Activated CD4-positive, alpha-beta T cell treated with anti-CD3 and anti-CD28 coated beads for 48 hours (primary cell): Measurements from ENCODE around the gene WDR64.

Source experiments
- DNase-seq: peaks from one replicate; pipeline ENCODE4 v3.0.0-alpha.2; 2020

The WDR64 gene

DNA sequence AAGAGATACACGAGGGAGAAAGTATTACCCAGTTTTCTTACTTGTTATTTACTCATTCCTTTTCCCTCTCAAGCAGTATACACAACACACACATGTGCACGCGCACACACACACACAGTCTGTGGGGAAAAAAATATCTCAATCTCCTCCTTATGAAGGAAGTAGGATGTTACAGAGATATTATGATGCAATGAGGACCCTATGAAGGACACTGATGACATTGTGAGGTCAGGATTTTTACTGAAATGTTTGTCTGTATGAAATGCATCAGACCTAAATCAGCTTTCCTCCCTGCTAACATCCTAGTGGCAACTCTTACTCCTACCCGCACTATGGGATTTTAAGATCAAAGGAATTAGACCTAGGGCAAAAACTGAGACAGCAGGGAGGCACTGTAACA, at the start of gene WDR64:
TSS of gene WDR64 (plus strand) at position 270 of the 400 bp plus-strand sequence. CDS start 204 bp downstream, outside the sequence.
- DNase-seq = no peak

DNA sequence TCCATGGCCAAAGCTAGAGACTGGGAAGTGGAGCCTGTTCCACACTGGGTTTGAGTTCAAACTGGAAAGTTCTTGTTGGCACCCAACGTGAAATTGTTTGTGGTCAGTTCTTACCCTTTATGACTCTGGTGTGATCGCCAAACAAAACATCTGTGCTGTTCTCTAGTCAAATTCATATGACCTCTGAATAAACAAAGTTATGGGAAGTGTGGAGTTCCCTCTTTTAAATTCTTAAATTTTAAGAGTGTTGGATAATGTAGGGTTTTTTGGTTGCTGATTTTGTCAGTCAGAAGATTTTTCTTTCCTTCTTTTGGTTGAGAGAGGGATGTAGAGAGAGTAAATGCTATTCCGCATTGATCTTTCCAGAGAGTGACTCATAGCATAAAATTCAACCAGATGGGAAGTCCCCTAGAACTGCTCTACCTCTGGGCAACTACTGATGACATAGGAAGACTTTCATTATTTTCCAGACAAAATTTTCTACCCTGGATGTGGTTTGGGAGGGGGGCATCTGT, 48.3 kb upstream of the WDR64 start:
- DNase-seq = no peak

DNA sequence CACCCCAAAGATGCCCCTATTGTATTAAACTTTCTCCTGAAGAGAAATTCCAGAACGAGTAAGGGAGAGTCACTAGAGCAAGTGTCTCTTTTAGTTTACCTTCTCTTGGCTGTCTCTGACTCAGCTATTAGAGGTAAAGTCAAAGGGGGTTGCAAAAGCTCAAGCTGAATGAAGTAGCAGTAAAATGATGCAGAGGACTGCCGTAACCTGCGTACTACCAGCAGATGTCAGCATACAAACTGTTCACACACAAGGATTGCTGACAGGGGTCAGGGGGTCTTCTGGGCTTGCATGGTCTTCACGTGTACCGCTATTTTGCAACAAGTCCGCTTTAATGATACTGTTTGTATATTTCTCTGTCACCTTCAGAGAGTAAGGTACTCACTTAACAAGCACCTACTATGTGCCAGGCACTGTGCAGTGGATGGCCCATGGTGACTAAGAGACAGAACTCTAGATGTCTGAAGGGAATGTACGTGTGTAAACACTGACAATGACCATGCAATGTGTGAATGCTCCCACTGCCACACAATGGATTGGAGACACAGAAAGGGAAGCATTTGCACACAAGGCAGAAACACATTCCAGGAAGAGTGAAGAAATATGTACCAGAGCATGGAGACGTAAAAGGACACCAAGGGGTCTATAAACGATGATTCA, 46.8 kb upstream of the WDR64 start:
- DNase-seq = no peak

DNA sequence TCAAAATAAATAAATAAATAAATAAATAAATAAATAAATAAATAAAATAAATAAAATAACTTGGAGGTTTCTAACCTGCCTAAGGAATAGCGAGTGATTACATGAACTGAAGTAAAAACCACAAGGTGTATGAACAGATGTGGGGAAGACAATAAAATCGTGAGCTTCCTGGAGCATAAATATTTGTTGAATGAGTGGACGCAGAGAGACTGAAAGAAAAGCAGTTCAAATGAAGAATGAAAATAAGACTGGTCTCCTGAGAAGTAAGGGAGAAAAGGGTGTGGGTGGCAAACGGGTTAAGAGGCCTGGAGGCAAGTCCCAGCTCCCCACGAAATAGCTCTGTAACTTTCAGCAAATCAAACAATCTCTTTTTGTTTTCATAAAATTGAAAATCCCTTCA, 45.5 kb upstream of the WDR64 start:
- DNase-seq = no peak

DNA sequence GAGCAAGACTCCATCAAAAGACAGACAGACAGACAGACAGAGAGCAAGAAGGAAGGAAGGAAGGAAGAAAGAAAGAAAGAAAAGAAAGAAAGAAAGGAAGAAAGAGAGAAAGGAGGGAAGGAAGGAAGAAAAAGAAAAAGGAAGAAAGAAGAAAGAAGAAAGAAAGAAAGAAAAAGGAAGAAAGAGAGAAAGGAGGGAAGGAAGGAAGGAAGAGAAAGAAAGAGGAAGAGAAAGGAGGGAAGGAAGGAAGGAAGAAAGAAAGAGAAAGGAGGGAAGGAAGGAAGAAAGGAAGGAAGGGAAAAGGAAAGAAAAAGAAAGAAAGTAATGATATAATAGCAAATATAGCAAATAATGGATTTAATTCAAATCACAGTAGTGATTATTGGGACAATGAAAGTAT, 44.6 kb upstream of the WDR64 start:
- DNase-seq = no peak

DNA sequence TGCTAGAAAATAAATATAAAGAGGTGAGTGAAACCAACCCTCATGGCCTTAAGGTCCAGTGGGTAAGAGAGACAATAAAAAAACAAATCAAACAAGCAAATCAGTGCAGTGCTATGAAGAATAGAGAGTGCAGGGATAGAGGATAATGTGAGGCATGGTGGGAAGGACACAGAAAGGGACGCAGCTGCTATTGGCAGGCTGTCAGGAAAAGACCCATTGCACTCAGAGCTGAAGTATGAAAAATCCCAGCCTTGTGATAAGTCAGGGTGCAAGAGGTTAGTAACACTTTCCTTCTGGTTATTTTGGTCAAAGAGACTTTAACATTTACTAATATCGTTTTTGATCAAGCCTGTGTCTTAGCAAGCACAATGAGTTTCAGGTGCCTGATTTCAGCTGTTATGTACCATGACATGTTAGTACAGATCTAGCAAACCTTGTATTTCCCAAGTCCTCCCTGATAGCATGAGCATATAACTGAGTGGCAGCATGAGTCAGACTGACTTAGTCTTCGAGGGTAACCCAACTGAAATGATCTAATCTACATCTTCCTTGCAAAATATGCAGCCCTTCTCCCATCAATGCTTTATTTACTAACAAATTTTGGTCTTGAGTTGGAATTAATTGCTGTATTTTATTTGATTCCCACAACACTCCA, 43.6 kb upstream of the WDR64 start:
- no peak for DNase-seq

DNA sequence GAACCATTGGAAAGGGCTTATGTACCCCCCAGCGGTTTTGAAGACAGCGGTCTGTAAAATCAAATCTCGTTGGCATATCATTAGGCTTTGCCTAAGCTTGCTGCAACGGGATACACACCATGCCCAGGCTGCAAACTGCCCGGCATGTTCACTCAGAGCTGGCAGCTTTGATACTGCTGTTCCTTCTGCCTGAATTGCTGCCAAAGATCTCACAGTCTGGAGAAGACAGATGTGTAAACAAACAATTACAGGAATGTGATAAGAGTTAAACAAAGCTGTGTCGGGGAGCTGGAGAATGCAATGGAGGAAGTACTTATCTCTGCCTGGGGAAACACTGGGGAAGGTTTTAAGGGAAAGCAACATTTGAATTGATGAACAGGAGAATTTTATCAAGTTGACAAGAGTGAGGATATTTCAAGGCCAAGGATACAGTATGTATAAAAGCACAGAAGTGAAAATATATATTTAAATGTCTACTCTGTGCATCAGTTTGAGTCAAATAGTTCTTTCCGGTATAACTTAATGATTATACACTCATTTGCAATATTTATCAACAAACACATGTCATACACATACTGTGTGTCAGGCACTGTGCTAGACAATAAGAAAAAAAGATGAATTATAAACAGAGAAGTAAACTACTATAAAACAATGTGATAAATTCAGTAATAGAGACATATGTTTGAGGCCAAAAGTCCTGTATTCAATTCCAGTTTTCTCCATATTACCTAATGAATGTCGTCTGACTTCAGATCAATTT, 41.8 kb upstream of the WDR64 start:
- no peak for DNase-seq

DNA sequence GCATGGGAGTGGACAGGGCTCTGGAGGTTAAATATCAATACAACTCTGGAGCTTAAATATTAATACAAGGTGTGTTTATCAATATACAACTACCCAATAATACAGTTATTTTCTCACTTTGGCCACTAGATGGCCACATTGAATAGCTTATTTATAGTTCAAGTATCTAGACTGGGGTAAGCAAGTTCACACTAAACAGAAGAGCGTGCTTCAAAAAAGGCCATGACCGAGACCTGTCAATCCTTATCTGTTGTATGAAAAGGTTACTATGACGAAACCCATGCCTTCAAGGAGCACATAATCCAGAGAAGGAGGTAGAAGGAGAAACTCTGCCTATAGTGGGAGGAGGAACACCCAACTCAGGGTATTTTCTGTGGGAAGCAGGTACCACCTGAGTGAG, 41.0 kb upstream of the WDR64 start:
- no peak for DNase-seq

DNA sequence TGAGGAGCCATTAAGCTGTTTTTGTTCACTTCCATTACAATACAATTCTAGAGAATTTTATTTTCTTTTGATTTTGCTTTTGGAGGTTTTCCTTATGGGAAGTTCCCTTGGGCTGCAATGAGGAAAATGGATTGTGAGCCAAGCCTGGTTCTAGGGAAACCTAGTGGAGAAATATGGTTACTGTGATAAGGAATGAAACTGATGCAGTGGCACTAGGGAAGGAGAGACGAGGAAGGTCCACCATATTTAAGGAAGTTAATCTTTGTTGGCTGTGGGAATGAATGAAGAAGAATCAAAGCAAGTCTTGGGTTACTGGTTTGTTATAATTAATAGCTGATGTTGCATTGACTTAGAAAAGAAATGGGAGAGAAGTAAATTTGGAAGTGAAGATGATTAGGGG, 40.3 kb upstream of the WDR64 start:
- DNase-seq = no peak

DNA sequence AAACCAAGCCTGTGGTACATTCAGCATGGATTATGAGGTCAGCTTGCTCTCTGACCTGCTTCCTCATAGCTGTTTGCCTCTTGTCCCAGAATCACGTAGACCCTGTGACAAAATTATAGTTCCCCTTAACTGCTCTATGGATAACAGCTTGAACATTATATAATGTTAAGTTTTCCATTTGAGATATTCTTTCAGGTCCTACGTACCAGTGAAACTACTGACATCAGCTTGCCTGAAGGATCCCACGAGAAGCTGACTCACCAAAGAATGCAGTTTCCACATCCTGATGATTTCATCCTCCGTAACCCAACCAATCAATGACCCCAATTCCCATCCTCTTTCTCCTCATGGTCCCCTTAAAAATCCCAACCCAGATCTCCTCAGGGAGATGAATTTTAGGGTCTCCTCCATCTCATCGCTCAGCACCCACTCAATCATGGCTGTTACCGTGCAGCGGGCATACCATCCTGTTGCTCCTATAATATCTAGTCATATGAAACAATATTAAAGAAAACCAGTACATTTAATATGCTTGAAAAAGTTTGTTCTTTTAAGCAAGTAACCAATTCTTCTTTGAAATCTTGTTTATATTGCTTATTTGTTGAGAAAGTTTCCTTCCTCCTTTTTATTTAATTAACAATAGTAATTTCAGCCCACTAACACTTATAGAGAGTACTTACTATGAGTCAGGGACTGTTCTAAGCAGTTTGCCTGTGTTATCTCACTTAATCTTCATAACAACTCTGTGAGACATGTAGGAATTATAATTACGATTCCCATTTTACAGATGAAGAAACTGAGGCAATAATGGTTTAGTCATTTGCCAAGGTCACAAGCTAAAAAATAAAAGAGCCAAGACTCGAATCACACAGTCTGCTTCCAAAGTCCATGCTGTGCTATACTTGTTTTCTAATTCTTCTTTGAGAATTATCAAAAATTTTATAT, 39.3 kb upstream of the WDR64 start:
- DNase-seq = no peak

DNA sequence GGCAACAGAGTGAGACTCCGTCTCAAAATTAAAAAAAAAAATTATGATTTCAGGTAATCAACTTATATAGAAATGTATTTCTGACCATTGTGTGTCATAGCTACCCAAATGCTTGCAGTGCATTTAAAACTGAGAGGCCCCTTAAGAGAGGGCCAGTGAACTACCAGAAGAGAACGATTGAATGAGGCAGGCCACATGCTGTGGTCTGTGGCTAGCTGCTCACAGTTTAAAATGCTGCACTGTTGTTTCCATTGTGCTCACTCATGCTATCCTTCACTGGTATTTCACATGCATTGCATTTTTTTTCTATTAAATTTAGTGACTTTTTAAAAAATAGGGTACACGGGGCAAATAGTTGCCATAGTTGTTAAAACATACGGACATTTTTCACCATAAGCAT, 37.9 kb upstream of the WDR64 start:
- no peak for DNase-seq

DNA sequence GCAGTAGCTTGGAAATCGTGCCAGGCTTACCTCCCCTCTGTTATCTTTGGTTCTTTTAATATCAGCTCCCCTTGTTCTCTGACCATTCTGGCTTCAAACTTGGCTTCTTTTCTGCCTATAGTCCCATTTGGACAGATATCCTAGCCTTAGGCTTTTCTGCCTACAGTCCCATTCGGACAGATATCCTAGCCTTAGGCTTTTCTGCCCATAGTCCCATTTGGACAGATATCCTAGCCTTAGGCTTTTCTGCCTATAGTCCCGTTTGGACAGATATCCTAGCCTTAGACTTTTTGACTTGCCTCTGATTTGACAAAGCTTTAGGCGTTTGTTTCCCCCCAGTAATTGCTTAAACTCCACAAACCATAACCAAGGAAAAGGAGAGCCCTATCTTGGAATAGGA, 37.5 kb upstream of the WDR64 start:
- no peak for DNase-seq

DNA sequence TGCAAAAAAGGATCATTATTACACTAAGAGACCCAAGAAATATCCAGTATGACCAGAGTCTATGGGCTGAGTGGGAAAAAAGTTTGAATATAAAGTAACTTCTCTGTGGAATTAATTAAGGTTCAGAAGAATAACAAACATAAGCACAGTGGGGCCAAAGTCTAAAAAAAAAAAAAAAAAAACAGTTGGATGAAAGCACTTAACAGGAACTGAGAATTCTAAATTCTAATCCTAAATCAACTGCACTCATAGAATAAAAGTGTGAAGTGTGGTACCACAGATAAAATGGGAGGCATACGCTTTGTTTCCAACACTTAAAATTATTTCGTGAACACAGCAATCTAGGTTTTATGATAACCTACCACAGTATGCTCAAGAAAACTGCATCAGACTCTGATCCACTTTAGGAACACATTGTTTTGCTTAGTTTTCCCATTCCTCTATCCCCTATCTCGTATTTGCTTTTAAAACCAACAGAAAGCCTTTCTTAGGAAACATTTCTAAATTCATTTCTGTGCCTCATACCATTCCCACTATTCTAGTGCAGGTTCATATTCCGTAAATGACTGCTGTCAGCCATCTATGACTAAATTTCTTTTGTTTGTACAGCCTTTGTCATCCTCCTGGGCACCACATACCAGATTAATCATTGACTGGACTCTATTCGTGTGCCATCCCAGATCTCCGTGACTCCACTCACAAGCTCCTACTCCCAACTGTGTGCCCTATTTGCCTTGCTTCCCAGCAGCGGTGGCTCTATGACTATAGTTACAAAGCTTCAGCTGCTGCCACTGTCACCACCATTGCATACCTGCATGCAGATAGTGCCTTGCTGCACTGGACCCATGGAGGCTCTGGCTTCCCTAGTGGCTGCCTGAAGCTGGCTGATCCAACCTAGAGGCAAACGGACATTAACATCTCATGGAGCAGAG, 36.8 kb upstream of the WDR64 start:
- DNase-seq = no peak

DNA sequence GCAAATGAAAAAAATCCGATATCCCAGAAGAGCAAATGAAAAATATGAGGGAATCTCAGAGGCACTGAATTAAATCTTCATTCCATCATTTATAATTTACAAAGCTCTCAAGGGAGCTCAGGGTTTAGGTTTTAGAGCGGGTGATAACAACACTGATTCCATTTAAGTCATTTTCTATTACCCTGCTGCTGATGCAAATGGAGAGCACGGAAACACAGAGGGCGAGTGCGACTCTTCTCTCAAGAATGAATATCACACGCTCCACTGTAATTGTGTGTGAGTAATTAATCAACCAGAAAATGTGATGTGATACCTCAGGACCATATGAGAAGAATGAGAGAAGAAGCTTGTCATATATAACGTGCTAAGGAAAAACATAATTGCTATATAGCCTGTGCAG, 34.7 kb upstream of the WDR64 start:
- DNase-seq = no peak

DNA sequence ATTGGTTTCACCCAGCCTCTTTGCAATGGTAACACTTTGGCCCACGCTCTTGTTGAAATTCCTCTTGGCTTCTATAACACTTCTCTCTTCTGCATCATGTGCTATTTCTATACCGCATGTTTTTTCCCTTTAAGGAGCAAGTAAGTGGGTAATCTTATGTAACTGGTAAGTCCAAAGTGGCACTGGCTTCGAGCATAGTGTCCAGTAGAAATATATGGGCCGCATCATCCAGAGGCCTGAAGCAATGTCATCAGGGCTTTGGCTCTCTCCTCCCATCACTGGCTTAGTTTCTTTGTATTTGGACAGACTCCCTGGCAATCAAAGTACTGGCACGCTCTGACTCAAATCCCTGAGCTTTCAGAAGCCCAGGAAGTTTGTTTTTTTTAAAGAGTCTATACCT, 29.4 kb upstream of the WDR64 start:
- no peak for DNase-seq

DNA sequence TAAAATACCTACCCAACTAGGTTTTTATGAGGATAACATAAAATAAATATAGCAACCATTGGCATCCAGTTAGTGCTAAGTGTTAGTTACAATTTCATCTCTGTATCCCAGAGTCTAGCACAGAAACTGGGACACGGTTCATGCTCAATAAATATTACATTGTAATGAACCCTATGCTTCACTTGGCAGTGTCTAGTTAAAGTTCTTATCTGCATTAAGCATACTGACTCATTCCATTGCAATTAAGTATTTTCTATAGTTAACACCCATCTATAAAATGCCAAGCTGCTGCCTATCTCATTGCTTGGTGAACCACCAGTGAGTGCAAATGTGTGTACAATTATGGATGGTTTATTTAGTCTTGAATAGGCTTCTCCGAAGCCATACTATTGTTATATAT, 27.1 kb upstream of the WDR64 start:
- no peak for DNase-seq

DNA sequence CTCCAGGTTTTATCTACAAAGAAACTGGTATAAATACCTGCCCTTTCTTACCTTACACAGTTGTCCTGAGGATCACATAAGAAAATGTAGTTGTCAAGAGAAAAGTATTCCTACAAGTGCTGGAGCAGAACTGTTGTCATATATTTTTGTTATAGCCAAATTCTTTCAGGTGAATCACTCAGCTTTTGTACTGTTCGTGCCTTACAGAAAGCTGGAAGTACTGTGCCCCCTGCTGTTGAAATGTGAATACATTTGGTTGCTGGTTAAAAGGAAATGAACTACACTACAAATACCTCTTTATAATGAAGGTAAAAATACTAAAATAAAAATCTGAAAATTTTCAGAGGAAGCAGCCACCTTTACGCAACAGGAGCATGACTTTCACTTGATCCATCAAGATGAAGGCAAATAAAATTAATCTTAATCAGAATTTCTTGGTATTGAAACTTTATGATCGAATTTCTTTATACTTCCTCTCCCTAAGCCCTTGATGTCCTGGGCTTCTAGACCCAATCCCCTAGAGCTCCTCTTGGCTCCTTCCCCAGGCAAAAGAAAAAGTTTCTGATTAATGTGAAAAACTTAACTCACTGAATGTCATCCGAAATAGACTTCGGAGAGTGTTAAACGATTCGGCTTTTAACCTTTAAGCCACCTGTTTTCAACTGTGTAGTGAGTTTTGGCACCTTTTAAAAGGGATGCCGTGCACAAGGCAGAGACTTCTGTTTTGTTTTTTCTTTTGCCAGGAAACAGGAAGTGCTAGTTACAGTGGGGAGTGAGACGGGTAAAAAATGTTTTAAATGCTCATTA, 24.4 kb upstream of the WDR64 start:
- peak; percentile 50 for DNase-seq

DNA sequence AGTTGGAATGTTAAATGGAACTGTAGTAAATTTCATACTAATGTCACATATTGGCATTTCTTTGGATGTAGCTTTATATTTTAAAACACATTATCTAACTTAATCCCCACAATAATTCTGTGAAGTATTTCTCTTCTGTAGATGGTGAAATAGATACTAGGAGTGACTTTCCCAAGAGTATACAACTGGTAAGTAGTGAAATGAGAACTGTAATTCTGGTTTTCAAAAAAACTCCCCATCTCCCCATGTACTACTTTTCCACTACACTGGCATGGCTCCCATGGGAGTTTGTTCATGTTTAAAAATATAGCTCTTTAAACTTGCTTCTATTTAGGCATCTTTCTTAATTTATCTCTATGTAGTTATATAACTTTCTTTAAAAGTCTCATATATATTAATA, 22.1 kb upstream of the WDR64 start:
- no peak for DNase-seq

DNA sequence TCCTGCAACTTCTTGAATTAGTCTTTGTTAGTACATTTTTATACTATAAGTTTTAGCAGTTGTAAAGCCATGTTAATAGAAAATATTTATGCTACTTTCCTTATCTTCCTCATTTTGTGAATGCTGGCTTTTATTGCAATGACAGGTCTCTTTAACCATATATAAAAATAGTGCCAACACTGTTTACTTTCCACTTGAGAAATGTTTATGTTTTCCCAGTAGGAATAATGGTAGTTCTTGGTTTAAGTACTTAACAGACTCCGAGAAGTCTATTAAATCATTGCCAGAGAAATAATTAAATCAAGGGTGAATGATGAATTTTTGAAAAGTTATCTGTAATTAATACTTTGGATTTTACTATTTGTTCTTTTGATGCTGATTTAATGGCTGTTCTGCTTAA, 21.6 kb upstream of the WDR64 start:
- DNase-seq = no peak

DNA sequence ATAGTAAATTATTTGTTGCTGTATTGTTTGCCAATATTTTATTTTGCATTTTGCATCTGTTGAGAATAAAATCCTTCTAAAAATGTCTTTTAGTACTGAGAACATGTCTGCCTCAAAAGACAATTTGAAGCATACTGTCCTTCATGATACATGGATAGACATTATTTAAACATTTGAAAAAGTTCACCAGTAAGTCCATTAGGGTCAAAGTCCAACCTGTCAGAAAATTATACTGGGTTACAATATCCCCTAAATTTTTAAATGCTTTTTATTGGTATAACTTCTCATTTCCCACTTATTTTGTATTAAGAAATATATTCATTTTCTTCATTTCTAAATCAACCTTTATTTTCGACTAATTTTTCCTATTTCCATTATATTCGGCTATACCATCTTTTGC, 21.2 kb upstream of the WDR64 start:
- no peak for DNase-seq

DNA sequence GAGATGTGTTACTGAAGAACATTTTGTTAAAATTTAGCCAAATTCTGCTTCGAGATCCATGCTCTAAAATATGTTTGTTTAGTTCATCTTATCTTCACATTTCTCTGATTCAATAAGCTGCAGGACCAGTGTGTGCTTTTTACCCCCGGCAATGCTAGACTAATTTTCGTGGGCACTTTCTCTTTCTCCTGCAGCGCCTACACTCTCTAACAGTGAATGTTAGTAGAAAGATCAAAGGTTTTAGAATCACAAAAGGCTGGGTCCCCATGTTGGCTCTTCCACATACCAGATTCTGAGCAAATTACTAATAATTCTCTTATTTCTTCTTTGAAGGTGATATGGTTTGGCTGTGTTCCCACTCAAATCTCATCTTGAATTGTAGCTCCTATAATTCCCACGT, 20.4 kb upstream of the WDR64 start:
- no peak for DNase-seq
